ENCODE results near the gene IL2RG.
A peak's percentile ranks its signal among the peaks of the same experiment; 100 is the strongest.

Gene IL2RG

GRCh38 chrX:71111141-71111843, at the start of gene IL2RG:
Gene IL2RG, minus strand, starts transcription at chrX:71111577. Its CDS starts 38 bp downstream, at chrX:71111539.
- no peak for TF ChIP-seq CTCF (IDR thresholded peaks at IDR 0.05; ENCODE audit: insufficient read depth, low read depth, low read length, missing control alignments)
- no peak for DNase-seq (ENCODE audit: low read depth)
- no peak within 1 kb of the TSS for H3K4me3 ChIP-seq (ENCODE audit: low read length)

GRCh38 chrX:71160475-71160874, 49.1 kb upstream of the IL2RG start:
- H3K4me3 ChIP-seq (ENCODE audit: low read length) = no peak overlapping the region
- no peak for TF ChIP-seq CTCF (IDR thresholded peaks at IDR 0.05; ENCODE audit: insufficient read depth, low read depth, low read length, missing control alignments)
- peak; percentile 32 for DNase-seq (ENCODE audit: low read depth)

- no peak for DNase-seq (ENCODE audit: low read depth)
- TF ChIP-seq CTCF (IDR thresholded peaks at IDR 0.05; ENCODE audit: insufficient read depth, low read depth, low read length, missing control alignments) = no peak
- H3K4me3 ChIP-seq (ENCODE audit: low read length) = no peak overlapping the region
Observed at GRCh38 chrX:71159335-71159734, 48.0 kb upstream of the IL2RG start.

- DNase-seq (ENCODE audit: low read depth) = no peak
- no peak overlapping the region for H3K4me3 ChIP-seq (ENCODE audit: low read length)
- no peak for TF ChIP-seq CTCF (IDR thresholded peaks at IDR 0.05; ENCODE audit: insufficient read depth, low read depth, low read length, missing control alignments)
Observed at GRCh38 chrX:71158603-71159002, 47.2 kb upstream of the IL2RG start.

- no peak for DNase-seq (ENCODE audit: low read depth)
- TF ChIP-seq CTCF (IDR thresholded peaks at IDR 0.05; ENCODE audit: insufficient read depth, low read depth, low read length, missing control alignments) = no peak
- H3K4me3 ChIP-seq (ENCODE audit: low read length) = no peak overlapping the region
Observed at GRCh38 chrX:71154641-71155040, 43.3 kb upstream of the IL2RG start.

GRCh38 chrX:71154196-71154595, 42.8 kb upstream of the IL2RG start:
- H3K4me3 ChIP-seq (ENCODE audit: low read length) = no peak overlapping the region
- DNase-seq (ENCODE audit: low read depth) = no peak
- no peak for TF ChIP-seq CTCF (IDR thresholded peaks at IDR 0.05; ENCODE audit: insufficient read depth, low read depth, low read length, missing control alignments)

GRCh38 chrX:71151366-71151765, 40.0 kb upstream of the IL2RG start:
- H3K4me3 ChIP-seq (ENCODE audit: low read length) = no peak overlapping the region
- TF ChIP-seq CTCF (IDR thresholded peaks at IDR 0.05; ENCODE audit: insufficient read depth, low read depth, low read length, missing control alignments) = no peak
- DNase-seq (ENCODE audit: low read depth) = no peak

Data from epithelial cell of esophagus (primary cell).